Gastroesophageal sphincter (tissue), 4 donors: ENCODE data around the gene TLCD5. TPM values are rescaled to one million over a fixed set of nuclear protein-coding genes. Genes with fewer than 3 reads are reported as not detected.

ENCODE experiments used
- ATAC-seq: fragments of 150-250 bp; one replicate; pipeline ENCODE4 v1.9.1; 2016; ENCODE audit warnings: mild to moderate bottlenecking, moderate library complexity
- H3K27ac ChIP-seq, 4 donors: fragments of 200-600 bp; sonication (generic) in 3 of 4; 1 replicate in 3 of 4; 2 replicates in 1 of 4; pipeline ENCODE4 v1.5.1; 2016 to 2019
- H3K27me3 ChIP-seq: fragments of 200-600 bp; sonication (generic); one replicate; pipeline ENCODE4 v1.5.1; 2019
- H3K36me3 ChIP-seq, 2 donors: fragments of 200-600 bp; sonication (generic); one replicate each; pipeline ENCODE4 v1.5.1; 2019; ENCODE audit warnings: control low read depth in 1 of 2
- H3K4me1 ChIP-seq, 3 donors: fragments of 200-600 bp; sonication (generic); 1 replicate in 2 of 3; 2 replicates in 1 of 3; pipeline ENCODE4 v1.5.1; 2016 to 2019; ENCODE audit warnings: control low read depth in 2 of 3
- H3K4me3 ChIP-seq, 2 donors: fragments of 200-600 bp; sonication (generic); one replicate each; pipeline ENCODE4 v1.5.1; 2019; ENCODE audit warnings: mild to moderate bottlenecking in 1 of 2, moderate library complexity in 1 of 2
- H3K9me3 ChIP-seq, 3 donors: fragments of 200-600 bp; sonication (generic); one replicate each; pipeline ENCODE4 v1.5.1; 2017 to 2019; ENCODE audit warnings: control low read depth in 2 of 3
- CTCF ChIP-seq, 4 experiments: fragments of 200-600 bp in 2 of 4; fragments of 450-650 bp in 2 of 4; sonication (generic) in 1 of 4; IDR thresholded peaks; one replicate each; pipeline ENCODE4 v1.5.1; 2017 to 2019; ENCODE audit warnings: antibody characterized with exemption in 4 of 4, mild to moderate bottlenecking in 2 of 4, moderate library complexity in 2 of 4
- EP300 ChIP-seq: sonication (generic); formaldehyde crosslinking; IDR thresholded peaks from one replicate; pipeline ENCODE4 v1.6.1; 2017; ENCODE audit warnings: antibody characterized with exemption, mild to moderate bottlenecking
- POLR2A ChIP-seq, 2 donors: fragments of 450-650 bp; IDR thresholded peaks; one replicate each; pipeline ENCODE4 v1.6.1; 2017; ENCODE audit warnings: antibody characterized with exemption in 2 of 2, mild to moderate bottlenecking in 2 of 2, moderate library complexity in 1 of 2
- POLR2AphosphoS5 ChIP-seq: sonication (generic); formaldehyde crosslinking; IDR thresholded peaks from one replicate; pipeline ENCODE4 v1.6.1; 2017; ENCODE audit warnings: antibody characterized with exemption
- WGBS, 2 donors: methylation state at CpG; one replicate each; pipeline ENCODE4 v1.1.5; 2018; ENCODE audit warnings: low coverage in 1 of 2; 5-methylcytosine and 5-hydroxymethylcytosine counted together
- total RNA-seq, 4 donors: library from RNA; depleted of rRNA; stranded (reverse); fragments of >200 nt; gene quantifications; one replicate each; pipeline ENCODE4 v1.1.0, GENCODE V29; 2016

The TLCD5 gene
- total RNA-seq, 4 donors from 2014 or later: 6.1 to 8.1 (median 7.5) TPM

GRCh38 chr11:120333801-120334200 is 8.7 kb downstream of the TLCD5 start:
- Histone ChIP-seq H3K9me3 (no peaks in the 10 kb centered on the region), H3K4me1 (peaks cover 0 to 54% (median 6%) of the 10 kb centered on the region in 3 donors), H3K36me3 (peaks cover 0 to 20% of the 10 kb centered on the region in 2 donors), H3K27ac (peak overlapping the region; percentile 61 to 99 (median 78)), H3K27me3 (no peaks in the 10 kb centered on the region), H3K4me3 (no peak overlapping the region)
- ATAC-seq: no peak
- TF ChIP-seq POLR2A (IDR thresholded peaks at IDR 0.05) (no peak), POLR2AphosphoS5 (no peak), CTCF (IDR thresholded peaks at IDR 0.05) (no peak), EP300 (no peak)
- 80 to 100% methylated on average over 1 of the region's 1 CpG for WGBS, 2 donors

- no peak overlapping the region for H3K4me3 ChIP-seq
- peak overlapping the region; percentile 62 to 99 (median 94) for H3K27ac ChIP-seq
- peaks cover 0 to 20% of the 10 kb centered on the region in 2 donors for H3K36me3 ChIP-seq
- H3K27me3 ChIP-seq: no peaks in the 10 kb centered on the region
- H3K4me1 ChIP-seq: peaks cover 0 to 59% (median 6%) of the 10 kb centered on the region in 3 donors
- 20 to 33% methylated on average over 1 of the region's 1 CpG for WGBS, 2 donors
- no peaks in the 10 kb centered on the region for H3K9me3 ChIP-seq
- TF ChIP-seq CTCF (IDR thresholded peaks at IDR 0.05): no peak
- no peak for TF ChIP-seq POLR2A (IDR thresholded peaks at IDR 0.05)
- TF ChIP-seq EP300: no peak
- TF ChIP-seq POLR2AphosphoS5: no peak
- ATAC-seq: no peak
Measured at GRCh38 chr11:120334332-120334731, 9.2 kb downstream of the TLCD5 start.

GRCh38 chr11:120334894-120335462 is 9.9 kb downstream of the TLCD5 start:
- Histone ChIP-seq H3K4me3 (peak overlapping the region; percentile 81 to 89), H3K36me3 (peaks cover 0 to 16% of the 10 kb centered on the region in 2 donors), H3K27ac (peak overlapping the region; percentile 87 to 99 (median 94)), H3K9me3 (no peaks in the 10 kb centered on the region), H3K4me1 (peaks cover 0 to 66% (median 6%) of the 10 kb centered on the region in 3 donors), H3K27me3 (no peaks in the 10 kb centered on the region)
- TF ChIP-seq CTCF (IDR thresholded peaks at IDR 0.05): peak; percentile 40 to 86 (median 73)
- peak; percentile 95 for TF ChIP-seq POLR2AphosphoS5
- TF ChIP-seq EP300: no peak
- TF ChIP-seq POLR2A (IDR thresholded peaks at IDR 0.05): no peak
- ATAC-seq: peak; percentile 69
- WGBS, 2 donors: 0 to 1% methylated on average over 5 to 8 of the region's 8 CpGs

- no peak for ATAC-seq
- Histone ChIP-seq H3K27me3 (no peaks in the 10 kb centered on the region), H3K9me3 (no peaks in the 10 kb centered on the region), H3K36me3 (peaks cover 0 to 10% of the 10 kb centered on the region in 2 donors), H3K4me3 (peak overlapping the region; percentile 81 to 89), H3K4me1 (peaks cover 0 to 71% (median 12%) of the 10 kb centered on the region in 3 donors), H3K27ac (peak overlapping the region; percentile 87 to 99 (median 94))
- TF ChIP-seq EP300 (no peak), POLR2A (IDR thresholded peaks at IDR 0.05) (no peak), CTCF (IDR thresholded peaks at IDR 0.05) (no peak), POLR2AphosphoS5 (no peak)
- 0 to 2% methylated on average over 8 to 16 of the region's 19 CpGs for WGBS, 2 donors
Measured at GRCh38 chr11:120335556-120335907, 10.4 kb downstream of the TLCD5 start.
